Stomach (tissue), 9 donors: Measurements from ENCODE around the gene ST14. TPM values are rescaled to one million over a fixed set of nuclear protein-coding genes. Genes with fewer than 3 reads are reported as not detected.

Experiments used
- DNase-seq, 2 donors: peaks; one replicate each; pipeline versions ENCODE4 v3.0.0 to v3.0.0-alpha.2; 2013 to 2019
- H3K27ac ChIP-seq, 5 donors: fragments of 200-600 bp in 4 of 5; sonication (generic) in 4 of 5; one replicate each; pipeline ENCODE4 v1.5.1; 2013 to 2019; ENCODE audit warnings: mild to moderate bottlenecking in 1 of 5, moderate library complexity in 1 of 5
- H3K27me3 ChIP-seq, 3 donors: fragments of 200-600 bp; sonication (generic); one replicate each; pipeline ENCODE4 v1.5.1; 2017 to 2019; ENCODE audit warnings: mixed run types in 1 of 3
- H3K36me3 ChIP-seq, 4 donors: fragments of 200-600 bp; sonication (generic); 1 replicate in 3 of 4; 2 replicates in 1 of 4; pipeline ENCODE4 v1.5.1; 2016 to 2019
- H3K4me1 ChIP-seq, 4 donors: fragments of 200-600 bp; sonication (generic); one replicate each; pipeline ENCODE4 v1.5.1; 2016 to 2019
- H3K4me3 ChIP-seq, 4 donors: fragments of 200-600 bp; sonication (generic) in 3 of 4; one replicate each; pipeline ENCODE4 v1.5.1; 2016 to 2019; ENCODE audit warnings: mild to moderate bottlenecking in 1 of 4
- H3K9me3 ChIP-seq, 4 donors: fragments of 200-600 bp; sonication (generic); one replicate each; pipeline ENCODE4 v1.5.1; 2016 to 2019
- CTCF ChIP-seq, 7 experiments: fragments of 450-650 bp in 4 of 7; fragments of 200-600 bp in 3 of 7; sonication (generic) in 3 of 7; IDR thresholded peaks; one replicate each; pipeline ENCODE4 v1.5.1; 2016 to 2019; ENCODE audit warnings: antibody characterized with exemption in 7 of 7, control low read depth in 2 of 7, mild to moderate bottlenecking in 1 of 7
- EP300 ChIP-seq: sonication (generic); formaldehyde crosslinking; IDR thresholded peaks from one replicate; pipeline ENCODE4 v1.6.1; 2017; ENCODE audit warnings: antibody characterized with exemption
- POLR2A ChIP-seq, 4 donors: fragments of 450-650 bp; IDR thresholded peaks; one replicate each; pipeline ENCODE4 v1.6.1; 2016; ENCODE audit warnings: antibody characterized with exemption in 4 of 4, control low read depth in 2 of 4, mild to moderate bottlenecking in 1 of 4, moderate library complexity in 1 of 4
- POLR2AphosphoS5 ChIP-seq, 3 donors: sonication (generic); formaldehyde crosslinking; IDR thresholded peaks; one replicate each; pipeline ENCODE4 v1.6.1; 2016; ENCODE audit warnings: antibody characterized with exemption in 3 of 3
- WGBS, 5 donors: extraction: QIAGEN DNeasy Blood & Tissue Kit in 3 of 5; methylation state at CpG; one replicate each; pipeline versions ENCODE4 v1.1.5 to v1.1.7; 2013 to 2018; 5-methylcytosine and 5-hydroxymethylcytosine counted together
- intact Hi-C: fragments of 100-400 bp; cut with DNase I; formaldehyde crosslinking; loops from one replicate; pipeline ENCODE4 v1.15.1; 2023; ENCODE audit warnings: low total_unique reads
- polyA plus RNA-seq, 3 donors: library from polyadenylated mRNA; stranded (reverse); fragments of 200-250 nt; gene quantifications; one replicate each; pipeline ENCODE4 v1.2.3, GENCODE V29; 2013
- total RNA-seq, 5 donors: library from RNA; depleted of rRNA; stranded (reverse); fragments of >200 nt; gene quantifications; one replicate each; pipeline versions ENCODE4 v1.1.0 to v1.2.3, GENCODE V29; 2014 to 2016
- donor health status: healthy with polysubstance abuse.
- donor health status: Bipolar disorder and iron deficiency.
- donor health status: healthy.

ST14 gene
- total and polyA plus RNA-seq, 8 donors: 12.4 to 380 (median 50.0) TPM

DNA sequence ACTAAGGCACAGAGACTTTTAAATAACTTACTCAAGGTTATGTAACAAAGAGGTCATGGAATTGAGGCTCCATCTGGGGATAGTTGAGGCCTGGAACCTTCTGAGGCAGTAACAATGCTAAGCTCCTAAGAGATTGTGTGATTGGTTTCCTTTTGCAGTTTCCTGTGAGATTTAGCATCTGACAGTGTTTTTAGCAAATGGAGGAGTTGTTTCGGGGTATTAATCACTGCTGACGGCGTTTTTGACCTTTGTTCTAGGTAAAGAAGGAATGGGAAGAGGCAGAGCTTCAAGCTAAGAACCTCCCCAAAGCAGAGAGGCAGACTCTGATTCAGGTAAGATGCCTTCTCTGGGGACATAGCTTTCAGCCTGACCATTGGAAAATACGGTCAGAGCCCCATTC is 32.1 kb upstream of the ST14 start:
- Histone ChIP-seq H3K36me3 (peaks cover 37 to 90% (median 86%) of the 10 kb centered on the region in 4 donors), H3K4me3 (no peak overlapping the region), H3K27ac (no peak overlapping the region), H3K9me3 (no peaks in the 10 kb centered on the region), H3K4me1 (peaks cover 0 to 41% (median 8%) of the 10 kb centered on the region in 4 donors), H3K27me3 (no peaks in the 10 kb centered on the region)
- WGBS, 5 donors: 87 to 93% (median 91%) methylated on average over 4 of the region's 4 CpGs
- no peak for DNase-seq
- no peak for TF ChIP-seq POLR2A (IDR thresholded peaks at IDR 0.05)
- no peak for TF ChIP-seq CTCF (IDR thresholded peaks at IDR 0.05)
- no peak for TF ChIP-seq EP300
- TF ChIP-seq POLR2AphosphoS5 (IDR thresholded peaks at IDR 0.05): no peak
- intact Hi-C loops: no loop called here

GRCh38 chr11:130128626-130129025 is 31.0 kb upstream of the ST14 start:
- Histone ChIP-seq H3K4me3 (no peak overlapping the region), H3K27me3 (no peaks in the 10 kb centered on the region), H3K4me1 (peaks cover 0 to 31% (median 7%) of the 10 kb centered on the region in 4 donors), H3K27ac (no peak overlapping the region), H3K36me3 (peaks cover 29 to 86% (median 84%) of the 10 kb centered on the region in 4 donors), H3K9me3 (no peaks in the 10 kb centered on the region)
- TF ChIP-seq POLR2A (IDR thresholded peaks at IDR 0.05) (no peak), EP300 (no peak), POLR2AphosphoS5 (IDR thresholded peaks at IDR 0.05) (no peak), CTCF (IDR thresholded peaks at IDR 0.05) (no peak)
- intact Hi-C loops: no loop called here
- WGBS, 5 donors: 77 to 93% (median 92%) methylated on average over 2 of the region's 2 CpGs
- no peak for DNase-seq

GRCh38 chr11:130129922-130130321 is 29.7 kb upstream of the ST14 start:
- 77 to 92% (median 90%) methylated on average over 11 of the region's 11 CpGs for WGBS, 5 donors
- Histone ChIP-seq H3K9me3 (no peaks in the 10 kb centered on the region), H3K36me3 (peaks cover 33 to 92% (median 87%) of the 10 kb centered on the region in 4 donors), H3K4me1 (peaks cover 0 to 18% (median under 1%) of the 10 kb centered on the region in 4 donors), H3K27me3 (no peaks in the 10 kb centered on the region), H3K4me3 (no peak overlapping the region), H3K27ac (no peak overlapping the region)
- no peak for DNase-seq
- intact Hi-C loops: loop anchor here (10.0 kb wide), 1 partner anchor 135 kb away; no protein-coding TSS in a partner anchor
- TF ChIP-seq EP300 (no peak), POLR2AphosphoS5 (IDR thresholded peaks at IDR 0.05) (no peak), POLR2A (IDR thresholded peaks at IDR 0.05) (no peak)

DNA sequence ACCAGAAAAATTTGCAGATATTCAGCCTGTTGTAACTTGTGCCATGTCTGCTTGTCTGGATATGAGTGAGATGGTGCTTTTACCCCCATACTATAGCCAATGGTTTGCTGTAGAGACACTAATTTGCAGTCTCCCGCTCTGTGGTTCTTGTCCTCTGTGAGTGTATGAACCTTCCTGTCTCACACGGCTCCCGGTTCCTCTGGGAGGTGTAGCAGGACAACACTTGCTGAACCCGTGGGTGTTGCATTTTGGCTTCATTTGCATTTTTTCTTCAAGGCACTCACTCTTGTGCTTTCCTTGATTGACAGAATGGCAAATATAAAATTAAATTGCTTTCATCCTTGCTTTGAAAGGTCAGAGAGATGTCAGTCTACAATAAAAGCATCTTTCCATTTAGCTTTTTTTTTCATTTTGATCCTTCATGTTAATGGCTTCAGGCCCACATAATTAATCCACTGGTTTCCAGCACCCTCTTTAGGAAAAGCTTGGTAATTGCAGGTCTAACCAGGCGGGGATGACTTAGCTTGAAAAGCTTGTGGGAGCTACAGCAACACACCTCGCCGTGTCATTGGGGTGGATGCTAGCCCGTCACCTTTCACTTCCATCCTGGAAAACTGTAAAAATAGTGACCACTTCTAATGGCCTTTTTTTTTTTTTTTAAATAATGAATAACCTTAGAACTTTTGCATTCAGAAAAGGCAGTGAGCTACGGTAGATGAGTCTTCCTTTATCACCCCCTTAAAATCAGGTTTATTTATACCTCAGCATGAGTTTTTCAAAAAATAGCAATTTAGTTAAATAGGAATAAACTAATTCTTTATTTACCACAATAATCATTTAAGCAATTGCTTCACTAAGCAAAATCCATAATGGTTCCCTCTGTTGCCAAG is 27.4 kb upstream of the ST14 start:
- peaks cover 35 to 94% (median 90%) of the 10 kb centered on the region in 4 donors for H3K36me3 ChIP-seq
- no peak overlapping the region for H3K4me3 ChIP-seq
- no peaks in the 10 kb centered on the region for H3K9me3 ChIP-seq
- intact Hi-C loops: loop anchor here (10.0 kb wide), 1 partner anchor 137 kb away; no protein-coding TSS in a partner anchor
- DNase-seq: peak; percentile 41 to 86
- WGBS, 5 donors: 53 to 60% (median 59%) methylated on average over 9 of the region's 9 CpGs
- no peak overlapping the region for H3K27ac ChIP-seq
- H3K4me1 ChIP-seq: no peaks in the 10 kb centered on the region
- TF ChIP-seq POLR2A (IDR thresholded peaks at IDR 0.05) (no peak), EP300 (no peak), POLR2AphosphoS5 (IDR thresholded peaks at IDR 0.05) (peak in 2 of 3 donors; percentile 7 to 40), CTCF (IDR thresholded peaks at IDR 0.05) (peak in 5 of 7 experiments; percentile 74 to 86 (median 82))
- no peaks in the 10 kb centered on the region for H3K27me3 ChIP-seq
